ENCODE results near the gene ABCC1.
"Not testable (repeated sequence)": the region's sequence is repeated elsewhere in the genome, so short reads cannot be mapped to it uniquely, and the experiment has no call there.

ABCC1 gene

DNA sequence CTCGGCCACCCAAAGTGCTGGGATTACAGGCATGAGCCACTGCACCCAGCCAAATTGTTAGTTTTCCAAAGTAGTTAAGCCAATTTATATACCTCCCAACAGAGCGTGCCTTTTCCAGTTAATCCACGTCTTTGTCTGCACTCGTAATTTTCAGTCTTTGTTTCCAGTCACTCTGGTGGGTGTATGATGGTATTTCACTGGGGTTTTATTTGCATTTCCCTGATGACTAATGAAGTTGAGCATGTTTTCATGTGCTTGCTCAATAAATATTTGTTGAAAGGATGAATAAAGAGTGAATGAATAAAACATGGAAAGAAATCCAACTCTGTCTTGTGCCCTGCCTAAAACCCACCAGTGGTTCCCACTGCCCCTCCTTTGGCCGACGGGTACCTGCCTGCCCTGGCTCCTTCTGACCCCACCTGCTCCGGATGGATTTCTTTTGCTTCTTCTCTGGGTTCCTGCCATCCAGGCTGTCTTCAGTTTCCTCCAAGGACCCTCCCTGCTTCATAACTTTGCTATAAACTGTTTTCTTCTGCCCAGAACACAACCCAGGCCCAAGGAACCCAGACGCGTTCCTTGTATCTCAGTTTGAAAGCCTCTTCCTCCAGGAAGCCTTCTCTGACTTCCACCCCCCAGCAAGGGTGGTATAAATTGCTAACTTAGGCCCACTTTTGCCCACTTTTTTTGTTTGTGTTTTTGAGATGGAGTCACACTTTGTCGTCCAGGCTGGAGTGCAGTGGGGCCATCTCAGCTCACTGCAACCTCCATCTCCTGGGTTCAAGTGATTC lies 3.0 kb upstream of the ABCC1 start:
- no peak for DNase-seq (ENCODE audit: low read depth in 2 of 2)

DNA sequence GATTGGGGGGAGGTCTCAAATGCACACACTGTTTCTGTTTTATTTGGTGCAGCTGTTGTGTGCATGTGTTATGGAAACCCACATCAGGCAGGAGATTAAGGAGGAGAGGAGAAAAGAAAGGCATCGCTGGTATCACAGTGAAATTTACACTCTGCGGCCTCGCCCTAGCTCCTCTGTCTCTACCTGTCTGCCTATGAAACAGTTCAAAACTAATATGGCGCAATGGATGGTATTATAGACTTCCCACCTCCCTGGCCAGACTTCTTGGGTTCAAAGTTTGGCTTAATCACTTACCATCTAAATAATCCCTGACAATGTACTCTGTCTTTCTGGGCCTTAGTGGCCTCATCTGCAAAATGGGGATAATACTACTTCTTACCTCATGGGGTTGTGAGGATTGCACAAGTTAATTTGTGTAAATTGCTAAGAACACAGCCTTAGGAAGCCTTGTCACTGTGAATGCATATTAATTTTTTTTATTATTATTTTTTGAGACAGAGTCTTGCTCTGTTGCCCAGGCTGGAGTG lies 1.4 kb upstream of the ABCC1 start:
- DNase-seq (ENCODE audit: low read depth in 2 of 2), result no peak

DNA sequence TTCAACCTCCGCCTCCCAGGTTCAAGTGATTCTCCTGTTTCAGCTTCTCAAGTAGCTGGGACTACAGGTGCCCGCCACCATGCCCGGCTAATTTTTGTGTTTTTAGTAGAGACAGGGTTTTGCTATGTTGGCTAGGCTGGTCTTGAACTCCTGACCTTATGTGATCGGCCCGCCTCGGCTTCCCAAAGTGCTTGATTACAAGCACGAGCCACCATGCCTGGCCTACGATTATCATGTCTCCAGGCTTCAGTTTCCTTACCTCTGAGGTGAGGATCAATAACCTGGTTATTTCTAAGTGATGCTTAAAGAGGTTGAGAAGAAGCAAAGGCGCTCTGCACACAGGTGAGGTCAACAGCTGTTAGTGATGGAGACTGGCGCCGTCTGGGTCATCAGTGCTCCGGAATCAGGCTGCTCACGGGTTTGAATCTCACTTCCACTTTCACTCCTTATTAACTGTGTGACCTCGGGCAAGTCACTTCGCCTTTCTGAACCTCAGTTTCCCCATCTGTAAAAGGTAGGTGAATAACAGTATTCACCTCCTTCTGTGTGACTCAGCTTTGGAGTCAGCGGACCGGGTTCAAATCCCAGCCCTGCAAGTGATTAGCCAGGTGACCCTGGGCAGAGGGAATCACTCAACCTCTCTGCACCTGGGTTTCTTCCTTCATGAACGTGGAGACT lies 745 bp upstream of the ABCC1 start:
- DNase-seq (ENCODE audit: low read depth in 2 of 2), result no peak

DNA sequence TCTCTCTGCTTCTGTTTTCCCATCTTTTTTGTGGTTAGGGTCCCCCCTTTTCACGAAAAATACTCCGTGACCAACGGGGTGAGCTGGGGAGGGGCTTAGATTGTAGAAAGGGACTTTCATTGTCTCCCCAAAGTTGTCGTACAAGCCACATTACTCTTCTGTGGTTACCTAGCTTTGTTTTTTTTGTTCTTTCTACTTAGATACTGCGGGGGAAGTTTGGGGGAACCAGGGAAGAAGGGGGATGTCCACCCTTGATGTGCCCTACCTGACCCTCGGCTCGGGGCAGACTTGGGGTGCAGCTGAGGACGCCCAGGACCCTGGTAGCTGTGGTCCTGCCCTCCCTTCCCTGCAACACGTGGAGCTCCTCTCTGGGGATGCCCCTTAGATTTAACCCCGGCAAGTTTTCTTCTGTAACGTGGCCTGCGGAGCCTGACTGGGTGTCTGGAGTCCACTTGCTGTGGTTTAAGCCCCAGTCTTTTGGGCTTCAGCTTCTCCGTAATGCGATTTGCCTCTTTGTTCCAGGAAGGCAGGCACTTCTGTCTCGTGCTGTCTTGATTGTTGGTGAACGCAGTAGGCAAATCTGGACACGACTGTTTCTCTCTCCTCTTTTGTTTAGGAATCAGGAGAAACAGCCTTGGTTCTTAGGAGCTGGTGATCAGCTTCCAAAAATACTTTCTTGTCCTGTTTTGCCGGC lies 892 bp downstream of the ABCC1 start:
- DNase-seq (ENCODE audit: low read depth in 2 of 2), result peak in 1 of 2 donors; percentile 26

DNA sequence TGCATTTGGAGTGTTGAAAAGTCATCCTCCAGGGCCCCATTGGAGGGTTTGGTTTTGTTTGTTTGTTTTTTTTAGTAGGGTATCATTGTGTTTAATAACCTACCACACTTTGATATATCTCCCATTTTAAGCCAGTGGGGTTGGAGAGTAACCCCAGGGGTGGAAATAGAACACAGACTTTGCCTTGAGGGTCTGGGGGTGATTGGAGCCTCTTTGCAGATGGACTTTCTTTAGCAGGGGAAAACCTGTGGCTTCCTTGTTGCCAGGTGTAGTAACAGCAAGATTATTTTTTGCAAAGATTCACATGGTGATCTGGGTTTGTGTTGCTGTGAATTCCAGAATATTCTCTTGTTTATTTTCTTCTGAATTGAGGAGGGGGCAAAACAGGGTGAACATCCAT lies 1.5 kb downstream of the ABCC1 start:
- DNase-seq (ENCODE audit: low read depth in 2 of 2), result no peak

DNA sequence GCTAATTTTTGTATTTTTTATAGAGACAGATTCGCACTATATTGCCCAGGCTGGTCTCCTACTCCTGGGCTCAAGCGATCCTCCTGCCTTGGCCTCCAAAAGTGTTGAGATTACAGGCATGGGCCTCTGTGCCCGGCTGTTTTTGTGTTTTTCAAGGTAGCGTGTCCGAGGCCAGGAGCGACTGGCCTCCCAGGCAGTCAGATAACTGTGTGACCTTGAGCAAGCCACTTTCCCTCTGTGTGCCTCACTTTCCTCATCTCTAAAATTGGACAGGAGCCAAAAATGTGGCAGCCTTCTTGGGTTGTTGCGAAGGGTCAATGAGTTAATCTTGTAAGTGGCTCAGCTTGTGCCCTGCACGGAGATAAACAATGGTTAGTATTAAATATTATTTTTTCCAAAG lies 2.4 kb downstream of the ABCC1 start:
- no peak for DNase-seq (ENCODE audit: low read depth in 2 of 2)

DNA sequence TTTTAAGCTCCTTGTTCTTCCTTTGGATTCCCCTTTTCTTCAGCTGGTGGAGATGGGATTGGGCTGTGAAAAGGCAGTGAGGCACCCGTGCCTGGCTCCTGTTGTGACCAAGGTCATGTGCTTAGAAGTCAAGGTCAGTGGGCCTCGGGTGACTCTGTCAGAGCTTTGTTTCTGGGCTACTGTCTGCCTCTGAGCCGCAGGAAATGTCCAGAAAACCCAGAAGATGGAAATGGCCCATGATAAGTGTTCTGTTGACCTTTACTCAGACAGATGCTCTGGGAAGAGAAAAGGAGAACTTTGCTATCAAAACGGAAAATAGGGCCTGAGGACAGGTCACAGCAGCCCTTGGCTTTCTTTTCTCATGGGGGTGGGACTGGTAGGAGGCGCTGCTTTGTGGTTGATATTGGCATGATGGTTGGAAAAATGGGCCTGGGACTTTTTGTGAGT lies 2.9 kb downstream of the ABCC1 start:
- DNase-seq (ENCODE audit: low read depth in 2 of 2), result peak in 1 of 2 donors; percentile 11

DNA sequence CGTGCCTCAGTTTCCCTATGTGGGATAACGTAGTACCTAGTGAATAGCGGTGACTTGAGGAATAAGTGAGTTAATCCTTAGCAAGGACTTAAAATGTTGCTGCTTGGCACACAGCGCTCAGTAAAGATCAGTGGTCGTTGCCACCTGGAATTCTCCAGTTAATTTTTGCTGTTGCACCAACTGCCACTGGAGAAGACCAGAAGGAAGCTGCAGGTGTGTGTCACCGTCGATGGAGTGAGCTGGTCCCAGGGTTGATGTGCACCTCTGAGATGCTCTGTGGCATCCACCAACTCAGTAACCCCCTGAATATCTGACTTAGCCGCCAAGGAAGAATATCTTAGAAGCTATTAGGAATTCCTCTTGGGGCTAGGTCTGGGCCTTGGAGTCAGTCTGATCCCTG lies 4.1 kb downstream of the ABCC1 start:
- no peak for DNase-seq (ENCODE audit: low read depth in 2 of 2)

DNA sequence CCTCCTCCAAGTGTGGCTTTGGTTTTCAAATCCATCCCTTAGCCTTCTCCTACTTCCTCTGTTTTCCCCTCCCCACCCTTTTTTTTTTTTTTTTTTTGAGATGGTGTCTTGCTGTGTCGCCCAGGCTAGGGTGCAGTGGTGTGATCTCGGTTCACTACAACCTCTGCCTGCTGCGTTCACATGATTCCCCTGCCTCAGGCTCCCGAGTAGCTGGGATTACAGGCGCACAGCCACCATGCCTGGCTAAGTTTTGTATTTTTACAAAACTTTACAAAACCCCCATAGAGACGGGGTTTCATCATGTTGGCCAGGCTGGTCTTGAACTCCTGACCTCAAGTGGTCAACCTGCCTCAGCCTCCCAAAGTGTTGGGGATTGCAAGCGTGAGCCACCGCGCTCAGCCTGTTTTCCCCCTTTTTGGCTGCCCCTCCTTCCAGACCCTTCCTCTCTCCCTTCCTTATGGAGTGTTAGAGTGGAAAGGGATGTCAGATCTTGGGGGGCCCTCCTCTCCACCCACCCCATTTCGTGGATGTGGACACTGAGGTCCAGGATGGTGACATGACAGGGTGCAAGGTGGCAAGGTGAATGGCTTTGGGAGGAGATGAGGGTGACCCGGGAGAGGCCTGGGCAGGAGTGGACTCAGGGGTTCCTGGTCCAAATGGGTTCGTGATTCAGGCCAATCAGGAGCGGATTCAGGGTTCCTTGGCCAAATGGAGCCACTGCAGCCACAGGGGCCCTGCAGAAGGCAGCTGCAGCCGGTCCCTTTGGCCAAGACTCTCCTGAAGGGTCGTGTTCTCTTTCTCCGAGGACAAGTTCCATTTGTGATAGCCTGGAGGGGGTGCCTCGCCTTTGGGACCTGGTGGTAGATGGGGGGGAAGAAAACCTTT lies 4.8 kb downstream of the ABCC1 start:
- no peak for DNase-seq (ENCODE audit: low read depth in 2 of 2)

DNA sequence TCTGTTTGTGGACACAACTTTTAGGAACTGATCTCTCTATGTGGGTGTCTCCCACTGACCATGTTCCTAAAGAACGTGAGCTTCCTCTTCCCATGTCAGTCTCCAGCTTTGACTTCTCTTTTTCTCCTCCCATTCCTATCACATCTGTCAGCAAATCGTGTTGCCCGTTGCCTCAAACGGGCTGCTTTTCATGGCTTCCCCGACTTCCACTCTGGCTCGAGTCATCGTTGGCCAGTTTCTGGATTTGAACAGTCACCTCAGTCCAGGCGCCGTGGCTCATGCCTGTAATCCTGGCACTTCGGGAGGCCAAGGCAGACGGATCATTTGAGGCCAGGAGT lies 5.4 kb downstream of the ABCC1 start:
- no peak for DNase-seq (ENCODE audit: low read depth in 2 of 2)

DNA sequence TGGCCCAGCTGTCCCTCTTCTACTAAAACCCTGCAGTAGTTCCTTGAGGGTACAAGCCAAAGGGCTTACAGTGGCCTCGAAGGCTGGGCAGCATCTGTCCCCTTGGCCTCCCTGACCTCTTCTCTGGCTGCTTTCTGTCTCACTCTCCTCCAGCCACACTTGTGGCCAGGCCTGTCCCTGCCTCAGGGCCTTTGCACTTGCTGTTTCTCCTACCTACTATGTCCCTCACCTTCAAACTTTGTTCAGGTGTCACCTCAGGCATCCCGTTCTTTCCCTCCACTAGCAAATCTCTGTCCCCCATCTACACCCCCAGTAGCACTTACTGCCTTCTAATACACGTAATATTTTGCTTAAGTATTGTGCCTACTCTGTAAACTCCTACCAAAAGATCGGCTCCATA lies 6.0 kb downstream of the ABCC1 start:
- DNase-seq (ENCODE audit: low read depth in 2 of 2), result no peak

DNA sequence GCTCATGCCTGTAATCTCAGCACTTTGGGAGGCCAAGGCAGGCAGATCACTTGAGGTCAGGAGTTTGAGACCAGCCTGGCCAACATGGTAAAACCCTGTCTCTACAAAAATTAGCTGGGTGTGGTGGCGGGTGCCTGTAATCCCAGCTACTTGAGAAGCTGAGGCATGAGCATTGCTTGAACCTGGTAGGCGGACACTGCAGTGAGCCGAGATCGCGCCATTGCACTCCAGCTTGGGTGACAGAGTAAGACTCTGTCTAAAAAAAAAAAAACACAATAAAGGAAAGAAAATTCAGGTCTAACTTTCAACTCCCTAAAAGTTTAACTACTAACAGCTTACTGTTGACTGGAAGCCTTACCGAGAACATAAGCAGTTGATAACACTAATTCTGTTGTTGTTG lies 6.7 kb downstream of the ABCC1 start:
- not testable (repeated sequence) for DNase-seq (ENCODE audit: low read depth in 2 of 2)

DNA sequence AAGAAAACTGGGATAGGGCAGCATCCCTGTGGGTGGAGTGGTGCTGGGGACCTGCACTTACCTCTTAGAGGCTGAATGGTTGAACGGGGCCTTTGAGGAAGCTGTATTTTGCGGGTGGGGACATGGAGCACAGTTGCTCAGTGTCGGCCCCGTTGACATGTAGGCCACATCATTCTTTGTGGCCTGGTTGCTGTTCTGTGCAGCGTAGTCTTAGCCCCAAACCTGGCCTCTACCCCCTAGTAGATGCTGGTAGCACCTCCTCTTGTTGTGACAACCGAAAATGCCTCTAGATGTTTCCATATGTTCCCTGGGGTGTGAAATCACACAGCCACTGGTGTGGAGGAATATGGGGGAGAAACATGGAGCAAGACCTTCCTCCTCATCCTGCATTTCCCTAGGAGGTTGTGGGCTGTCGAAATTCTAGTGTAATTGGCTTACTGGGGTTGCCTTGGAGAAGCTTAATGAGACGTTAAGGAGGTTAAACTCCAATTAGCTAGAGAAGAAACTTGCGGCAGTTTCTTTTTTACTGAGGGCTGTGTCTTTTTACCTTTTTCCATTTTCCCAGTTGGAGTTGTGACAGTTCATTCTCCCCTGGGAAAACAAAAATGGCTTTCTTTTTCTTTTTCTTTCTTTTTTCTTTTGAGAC lies 9.4 kb downstream of the ABCC1 start:
- DNase-seq (ENCODE audit: low read depth in 2 of 2), result no peak

DNA sequence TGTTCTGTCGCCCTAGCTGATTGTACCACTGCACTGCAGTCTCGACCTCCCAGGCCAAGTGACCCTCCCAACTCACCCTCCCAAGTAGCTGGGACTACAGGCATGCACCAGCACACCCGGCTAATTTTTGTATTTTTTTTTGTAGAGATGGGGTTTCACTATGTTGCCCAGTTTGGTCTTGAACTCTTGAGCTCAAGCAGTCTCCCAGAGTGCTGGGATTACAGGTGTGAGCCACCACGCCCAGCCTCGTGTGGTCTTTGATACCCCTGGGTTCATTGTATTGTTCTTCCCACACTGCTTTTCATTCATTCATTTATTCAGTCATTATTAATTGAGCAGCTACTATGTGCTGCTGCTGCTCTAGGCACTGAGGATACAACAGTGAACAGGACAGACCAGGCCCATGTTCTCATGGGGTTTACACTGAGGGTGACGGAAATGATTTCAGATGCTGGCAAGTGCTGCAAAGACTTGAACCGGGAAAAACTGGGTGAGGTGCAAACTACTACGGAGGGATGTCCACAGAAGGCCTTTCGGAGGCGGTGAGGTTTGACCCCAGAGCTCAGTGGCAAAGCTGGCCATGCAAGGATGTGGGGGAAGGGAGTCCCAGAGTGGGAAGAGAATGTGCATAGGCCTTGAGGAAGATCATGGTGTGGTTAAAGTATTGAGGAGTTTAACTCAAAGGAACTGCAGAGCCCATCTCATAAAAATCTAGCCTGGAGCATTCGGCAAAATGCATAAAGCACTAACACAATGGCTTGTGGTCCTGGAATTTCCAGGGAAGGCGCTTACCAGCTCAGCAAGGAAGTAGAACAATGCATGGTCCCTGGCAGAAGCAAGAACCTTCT lies 10.9 kb downstream of the ABCC1 start:
- DNase-seq (ENCODE audit: low read depth in 2 of 2), result no peak

DNA sequence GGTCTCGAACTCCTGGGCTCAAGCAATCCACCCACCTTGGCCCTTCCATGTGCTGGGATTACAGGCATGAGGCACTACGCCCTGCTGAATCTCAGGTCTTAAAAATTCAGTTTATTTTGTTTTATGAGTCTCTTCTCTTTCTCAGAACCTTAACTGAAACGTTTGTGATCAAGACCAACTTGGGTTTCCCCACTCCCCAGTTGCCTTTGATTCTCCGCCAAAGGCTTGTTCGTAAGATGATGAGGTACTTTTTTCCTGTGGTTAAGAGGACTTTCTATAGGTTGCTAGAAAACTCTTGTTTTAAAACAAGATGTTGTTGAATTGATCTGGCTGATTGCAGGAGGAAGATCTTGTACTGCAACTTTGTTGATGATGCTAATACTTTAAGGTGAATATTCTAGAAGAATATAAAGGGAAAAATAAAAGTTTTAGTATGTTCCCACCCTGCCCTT lies 11.7 kb downstream of the ABCC1 start:
- DNase-seq (ENCODE audit: low read depth in 2 of 2), result peak; percentile 56 to 58

DNA sequence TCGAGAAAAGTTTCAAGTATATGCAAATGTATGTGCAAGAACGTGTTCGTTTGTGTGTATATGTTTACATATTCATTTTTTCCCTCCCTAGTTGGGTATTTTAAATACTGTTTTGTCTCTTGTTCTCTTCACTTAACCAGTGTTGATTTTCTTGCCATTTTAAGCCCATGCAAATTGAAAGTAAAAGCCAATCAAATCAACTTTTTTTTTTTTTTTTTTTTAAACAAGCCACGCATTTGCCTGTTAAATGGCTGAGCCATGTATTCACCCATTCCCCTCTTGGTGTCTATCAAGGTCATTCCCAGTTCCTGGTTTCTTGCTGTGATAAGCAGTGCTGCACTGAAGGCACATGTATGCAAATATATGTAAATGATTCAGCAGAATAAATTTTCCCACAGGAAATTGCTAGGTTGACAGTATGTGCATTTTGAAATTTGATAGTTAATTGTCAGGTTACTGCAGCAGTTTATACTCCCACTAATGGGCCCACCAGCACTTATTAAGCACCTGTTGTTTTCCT lies 12.2 kb downstream of the ABCC1 start:
- DNase-seq (ENCODE audit: low read depth in 2 of 2), result no peak

DNA sequence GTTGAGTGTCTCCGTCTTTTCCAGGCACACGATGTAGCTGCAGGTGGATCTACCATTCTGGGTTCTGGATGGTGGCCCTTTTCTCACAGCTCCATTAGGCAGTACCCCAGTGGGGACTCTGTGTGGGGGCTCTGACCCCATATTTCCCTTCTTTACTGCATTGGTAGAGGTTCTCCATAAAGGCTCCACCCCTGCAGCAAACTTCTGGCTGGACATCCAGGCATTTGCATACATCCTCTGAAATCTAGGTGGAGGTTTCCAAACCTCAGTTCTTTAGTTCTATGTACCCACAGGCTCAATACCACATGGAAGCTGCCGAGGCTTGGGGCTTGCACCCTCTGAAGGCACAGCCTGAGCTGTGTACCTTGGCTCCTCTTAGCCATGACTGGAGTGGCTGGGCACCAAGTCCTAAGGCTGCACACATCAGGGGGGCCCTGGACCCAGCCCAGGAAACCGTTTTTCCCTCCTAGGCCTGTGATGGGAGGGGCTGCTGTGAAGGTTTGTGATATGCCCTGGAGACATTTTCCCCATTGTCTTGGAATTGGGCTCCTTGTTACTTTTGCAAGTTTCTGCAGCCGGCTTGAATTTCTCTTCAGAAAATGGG lies 14.0 kb downstream of the ABCC1 start:
- no peak for DNase-seq (ENCODE audit: low read depth in 2 of 2)

DNA sequence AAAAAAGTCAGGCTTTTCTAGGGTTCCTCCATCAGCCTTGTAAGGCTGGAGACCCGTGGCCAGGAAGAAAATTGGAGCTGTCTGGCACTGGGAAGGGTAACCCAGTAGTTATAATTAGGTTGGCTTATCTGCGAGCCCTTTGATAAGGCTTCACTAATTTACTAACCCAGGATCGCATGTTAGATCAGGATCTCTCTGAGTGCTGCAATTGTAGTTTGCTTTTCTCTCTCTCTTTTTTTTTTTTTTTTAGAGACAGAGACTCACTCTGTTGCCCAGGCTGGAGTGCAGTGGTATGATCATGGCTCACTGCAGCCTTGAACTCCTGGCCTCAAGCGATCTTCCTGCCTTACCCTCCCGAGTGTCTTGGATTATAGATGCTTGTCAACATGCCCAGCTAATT lies 17.0 kb downstream of the ABCC1 start:
- no peak for DNase-seq (ENCODE audit: low read depth in 2 of 2)

DNA sequence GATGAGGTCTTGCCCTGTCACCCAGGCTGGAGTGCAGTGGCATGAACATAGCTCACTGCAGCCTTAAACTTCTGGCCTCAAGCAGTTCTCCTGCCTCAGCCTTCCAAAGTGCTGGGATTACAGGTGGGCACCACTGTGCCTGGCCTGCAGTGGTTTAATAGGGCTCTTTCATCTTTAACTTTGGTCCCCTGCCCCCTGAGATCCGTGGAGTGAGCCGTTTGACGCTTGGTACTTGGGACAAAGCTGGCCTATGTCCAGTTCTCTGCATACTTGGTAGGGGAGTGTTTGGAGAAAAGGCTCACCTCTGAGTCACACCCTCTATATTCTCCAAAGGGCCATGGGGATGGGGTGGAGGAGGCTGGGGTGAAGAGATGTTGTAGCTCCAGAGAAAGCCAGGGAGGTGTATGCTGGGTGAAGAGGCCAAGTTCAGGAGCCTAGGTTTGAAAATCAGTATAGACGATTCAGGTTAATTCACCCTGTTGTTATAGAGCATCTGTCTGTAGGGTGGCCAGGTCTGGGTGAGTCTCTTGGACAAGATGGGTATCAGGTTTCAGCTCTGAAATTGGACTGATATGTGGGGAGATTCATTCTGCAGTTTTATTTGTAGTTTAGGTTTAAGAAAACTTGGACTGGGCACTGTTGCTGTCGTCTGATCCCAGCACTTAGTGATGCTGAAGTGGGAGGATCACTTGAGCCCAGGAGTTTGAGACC lies 17.6 kb downstream of the ABCC1 start:
- DNase-seq (ENCODE audit: low read depth in 2 of 2), result no peak
